ENCODE data around the gene SEMA4D.

SEMA4D gene

DNA sequence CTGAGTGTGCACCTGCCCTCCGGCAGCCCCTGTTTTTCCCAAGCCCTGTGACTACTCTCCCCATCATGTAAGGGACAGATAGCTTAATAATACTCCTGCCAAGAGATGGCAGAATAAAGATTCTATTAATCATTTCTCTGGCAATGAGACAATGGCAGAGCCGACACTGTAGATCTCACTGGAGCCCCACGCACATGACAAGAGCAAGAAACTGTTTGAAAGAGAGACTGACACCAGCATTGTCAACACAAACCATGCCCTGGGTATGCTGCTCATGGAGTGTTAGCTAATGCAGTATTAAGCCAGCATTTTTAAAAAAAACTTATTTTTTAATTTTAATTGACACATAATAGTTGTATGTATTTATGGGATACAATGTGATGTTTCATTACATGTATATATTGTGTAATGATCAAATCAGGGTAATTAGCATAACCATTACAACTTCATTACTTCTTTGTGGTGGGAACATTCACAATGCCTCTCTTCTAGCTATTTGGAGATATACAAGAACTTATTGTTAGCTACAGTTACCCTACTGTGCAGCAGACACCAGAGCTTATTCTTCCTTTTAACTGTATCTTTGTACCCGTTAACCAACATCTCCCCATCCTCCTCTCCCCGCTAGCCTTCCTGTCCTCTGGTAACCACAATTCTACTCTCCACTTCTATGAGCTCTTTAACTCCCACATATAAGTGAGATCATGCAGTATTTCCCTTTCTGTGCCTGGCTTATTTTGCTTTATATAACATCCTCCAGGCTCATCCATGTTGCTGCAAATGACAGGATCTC, 31.5 kb upstream of the SEMA4D start:
- Histone ChIP-seq H3K4me1 (ENCODE audit: control insufficient read depth in 1 of 2, insufficient read depth in 1 of 2, low read depth in 1 of 2, low read length in 1 of 2) (peaks cover 77 to 95% of the 10 kb centered on the region in 2 experiments), H3K9me3 (no peaks in the 10 kb centered on the region)

DNA sequence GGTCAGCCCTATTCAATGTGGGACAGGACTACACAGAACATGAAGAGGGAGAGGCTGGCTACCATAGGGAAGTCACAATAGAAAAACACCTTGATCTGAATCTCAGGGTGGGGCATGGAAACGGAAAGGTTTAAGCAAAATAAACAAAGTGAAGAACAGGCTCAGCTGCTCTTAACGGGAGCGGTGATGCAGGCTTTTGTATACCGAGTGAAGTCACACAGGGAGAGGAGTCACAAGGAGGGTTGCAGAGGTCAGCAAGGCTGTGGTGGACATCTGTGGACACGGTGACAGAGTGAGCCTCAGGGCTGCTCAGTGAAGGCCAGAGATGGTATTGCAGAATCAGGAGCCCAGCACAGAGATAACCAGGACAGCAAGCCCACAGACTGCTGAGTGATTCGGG, 30.6 kb upstream of the SEMA4D start:
- Histone ChIP-seq H3K9me3 (no peaks in the 10 kb centered on the region), H3K27me3 (no peaks in the 10 kb centered on the region), H3K4me1 (ENCODE audit: control insufficient read depth in 1 of 2, insufficient read depth in 1 of 2, low read depth in 1 of 2, low read length in 1 of 2) (peaks cover 85 to 98% of the 10 kb centered on the region in 2 experiments), H3K4me3 (ENCODE audit: low read depth in 1 of 2, low read length in 1 of 2) (peak overlapping the region in 1 of 2 experiments; percentile 55), H3K27ac (peak overlapping the region; percentile 92), H3K36me3 (no peaks in the 10 kb centered on the region)
- TF ChIP-seq, protein P1, sequence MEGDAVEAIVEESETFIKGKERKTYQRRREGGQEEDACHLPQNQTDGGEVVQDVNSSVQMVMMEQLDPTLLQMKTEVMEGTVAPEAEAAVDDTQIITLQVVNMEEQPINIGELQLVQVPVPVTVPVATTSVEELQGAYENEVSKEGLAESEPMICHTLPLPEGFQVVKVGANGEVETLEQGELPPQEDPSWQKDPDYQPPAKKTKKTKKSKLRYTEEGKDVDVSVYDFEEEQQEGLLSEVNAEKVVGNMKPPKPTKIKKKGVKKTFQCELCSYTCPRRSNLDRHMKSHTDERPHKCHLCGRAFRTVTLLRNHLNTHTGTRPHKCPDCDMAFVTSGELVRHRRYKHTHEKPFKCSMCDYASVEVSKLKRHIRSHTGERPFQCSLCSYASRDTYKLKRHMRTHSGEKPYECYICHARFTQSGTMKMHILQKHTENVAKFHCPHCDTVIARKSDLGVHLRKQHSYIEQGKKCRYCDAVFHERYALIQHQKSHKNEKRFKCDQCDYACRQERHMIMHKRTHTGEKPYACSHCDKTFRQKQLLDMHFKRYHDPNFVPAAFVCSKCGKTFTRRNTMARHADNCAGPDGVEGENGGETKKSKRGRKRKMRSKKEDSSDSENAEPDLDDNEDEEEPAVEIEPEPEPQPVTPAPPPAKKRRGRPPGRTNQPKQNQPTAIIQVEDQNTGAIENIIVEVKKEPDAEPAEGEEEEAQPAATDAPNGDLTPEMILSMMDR (IDR thresholded peaks at IDR 0.05), result no peak

More for the DNA sequence above, 31.5 kb upstream of the SEMA4D start:
- TF ChIP-seq, protein P1 (IDR thresholded peaks at IDR 0.05), result no peak
- H3K4me3 ChIP-seq (ENCODE audit: low read depth in 1 of 2, low read length in 1 of 2), result no peak overlapping the region
- H3K27ac ChIP-seq, result no peak overlapping the region
- H3K36me3 ChIP-seq, result no peaks in the 10 kb centered on the region
- no peaks in the 10 kb centered on the region for H3K27me3 ChIP-seq

DNA sequence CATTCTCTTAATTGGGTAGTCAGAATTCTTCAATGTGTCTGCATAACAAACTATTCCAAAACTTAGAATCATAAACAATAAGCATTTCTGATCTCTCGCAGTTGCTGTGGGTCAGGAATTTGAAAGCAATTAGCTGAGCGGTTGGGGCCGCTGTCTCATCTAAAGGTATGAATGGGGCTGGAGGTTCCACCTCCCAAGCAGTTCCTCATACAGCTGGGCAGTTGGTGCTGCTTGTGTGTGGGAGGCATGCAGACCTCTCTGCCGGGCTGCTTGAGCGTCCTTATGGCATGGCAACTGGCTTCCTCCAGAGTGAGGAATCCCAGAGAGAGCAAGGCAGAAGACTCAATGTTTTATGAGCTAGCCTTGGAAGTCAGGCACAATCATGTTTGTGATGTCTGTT, 30.2 kb upstream of the SEMA4D start:
- Histone ChIP-seq H3K27me3 (no peaks in the 10 kb centered on the region), H3K27ac (peak overlapping the region; percentile 92), H3K9me3 (no peaks in the 10 kb centered on the region), H3K4me3 (ENCODE audit: low read depth in 1 of 2, low read length in 1 of 2) (peak overlapping the region in 1 of 2 experiments; percentile 55), H3K36me3 (no peaks in the 10 kb centered on the region), H3K4me1 (ENCODE audit: control insufficient read depth in 1 of 2, insufficient read depth in 1 of 2, low read depth in 1 of 2, low read length in 1 of 2) (peaks cover 89 to 98% of the 10 kb centered on the region in 2 experiments)
- TF ChIP-seq, protein P1 (IDR thresholded peaks at IDR 0.05), result no peak

DNA sequence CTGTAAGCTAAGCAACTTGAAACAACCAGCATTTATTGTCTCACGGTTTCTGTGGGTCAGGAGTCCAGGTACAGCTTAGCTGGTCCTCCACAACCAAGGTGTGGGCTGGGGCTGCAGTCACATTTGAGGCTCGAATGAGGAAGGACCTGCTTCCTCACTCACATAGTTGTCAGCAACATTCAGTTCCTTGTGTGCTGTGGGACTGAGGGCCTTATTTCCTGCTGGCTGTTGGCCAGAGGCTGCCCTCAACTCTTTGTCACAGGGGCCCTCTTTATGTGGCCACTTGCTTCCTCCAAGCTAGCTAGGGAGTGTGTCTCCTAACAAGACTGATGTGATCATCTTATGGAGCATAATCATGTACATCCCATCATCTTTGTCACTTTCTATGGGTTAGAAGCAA, 29.2 kb upstream of the SEMA4D start:
- Histone ChIP-seq H3K27me3 (no peaks in the 10 kb centered on the region), H3K27ac (peak overlapping the region; percentile 92), H3K36me3 (no peaks in the 10 kb centered on the region), H3K9me3 (no peaks in the 10 kb centered on the region), H3K4me1 (ENCODE audit: control insufficient read depth in 1 of 2, insufficient read depth in 1 of 2, low read depth in 1 of 2, low read length in 1 of 2) (peaks cover 90 to 98% of the 10 kb centered on the region in 2 experiments), H3K4me3 (ENCODE audit: low read depth in 1 of 2, low read length in 1 of 2) (peak overlapping the region; percentile 50 to 55)
- TF ChIP-seq, protein P1 (IDR thresholded peaks at IDR 0.05), result no peak

DNA sequence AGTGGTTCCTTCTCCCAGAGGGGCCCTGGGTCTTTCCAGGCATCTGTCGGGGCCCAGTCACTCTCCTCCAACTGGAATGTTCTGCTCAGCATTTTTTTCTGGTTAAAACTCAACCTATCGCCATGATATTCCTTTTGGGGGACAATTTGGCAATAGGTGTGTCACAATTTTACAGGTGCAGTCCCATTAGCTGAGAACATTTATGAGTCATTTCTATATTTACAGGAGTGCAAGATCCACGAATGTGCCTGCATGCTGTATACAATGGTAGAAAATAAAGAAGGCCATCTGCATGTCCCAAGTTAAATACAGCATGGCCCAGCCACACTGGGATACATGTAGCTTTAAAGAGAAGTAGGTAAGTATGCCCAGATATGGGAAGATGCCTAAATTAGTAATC, 28.8 kb upstream of the SEMA4D start:
- Histone ChIP-seq H3K4me1 (ENCODE audit: control insufficient read depth in 1 of 2, insufficient read depth in 1 of 2, low read depth in 1 of 2, low read length in 1 of 2) (peaks cover 90 to 98% of the 10 kb centered on the region in 2 experiments), H3K36me3 (no peaks in the 10 kb centered on the region), H3K27ac (peak overlapping the region; percentile 92), H3K9me3 (no peaks in the 10 kb centered on the region), H3K4me3 (ENCODE audit: low read depth in 1 of 2, low read length in 1 of 2) (peak overlapping the region; percentile 50 to 55), H3K27me3 (no peaks in the 10 kb centered on the region)
- TF ChIP-seq, protein P1 (IDR thresholded peaks at IDR 0.05), result no peak

All from neutrophil (primary cell).